ENCODE measurements around the gene BRINP3.

The BRINP3 gene

DNA sequence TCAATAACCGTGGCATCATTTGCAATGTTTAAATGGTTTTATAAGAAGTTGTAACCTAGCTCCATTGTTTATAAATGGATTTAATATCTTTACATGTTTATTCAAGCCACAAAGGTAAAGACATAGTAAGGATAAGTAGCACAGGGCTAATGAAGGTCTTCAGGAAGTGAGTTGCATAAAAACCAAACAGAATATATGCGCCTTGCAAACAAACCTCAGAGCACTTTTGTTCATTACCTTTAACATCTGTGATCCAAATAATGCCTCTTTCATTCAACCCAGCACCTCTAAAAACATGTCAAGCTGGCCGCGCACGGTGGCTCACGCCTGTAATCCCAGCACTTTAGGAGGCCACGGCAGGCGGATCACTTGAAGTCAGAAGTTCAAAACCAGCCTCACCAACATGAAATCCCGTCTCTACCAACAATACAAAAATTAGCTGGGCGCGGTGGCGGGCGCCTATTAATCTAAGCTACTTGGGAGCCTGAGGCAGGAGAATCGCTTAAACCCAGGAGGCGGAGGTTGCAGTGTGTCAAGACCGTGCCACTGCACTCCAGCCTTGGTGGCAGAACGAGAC is 25.3 kb downstream of the BRINP3 start:
- DNase-seq (ENCODE audit: low spot score) = no peak

DNA sequence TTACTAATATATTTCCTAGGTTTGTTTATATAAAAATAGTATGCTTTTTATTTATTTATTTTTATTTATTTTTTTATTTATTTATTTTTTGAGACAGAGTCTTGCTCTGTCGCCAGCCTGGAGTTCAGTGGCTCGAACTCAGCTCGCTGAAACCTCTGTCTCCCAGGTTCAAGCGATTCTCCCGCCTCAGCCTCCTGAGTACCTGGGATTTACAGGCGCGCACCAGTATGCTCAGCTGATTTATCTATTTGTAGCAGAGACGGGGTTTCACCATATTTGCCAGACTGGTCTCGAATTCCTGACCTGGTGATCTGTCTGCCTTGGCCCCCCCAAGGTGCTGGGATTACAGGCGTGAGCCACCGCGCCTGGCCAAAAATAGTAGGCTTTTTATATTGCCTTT is 33.2 kb downstream of the BRINP3 start:
- DNase-seq (ENCODE audit: low spot score) = no peak

DNA sequence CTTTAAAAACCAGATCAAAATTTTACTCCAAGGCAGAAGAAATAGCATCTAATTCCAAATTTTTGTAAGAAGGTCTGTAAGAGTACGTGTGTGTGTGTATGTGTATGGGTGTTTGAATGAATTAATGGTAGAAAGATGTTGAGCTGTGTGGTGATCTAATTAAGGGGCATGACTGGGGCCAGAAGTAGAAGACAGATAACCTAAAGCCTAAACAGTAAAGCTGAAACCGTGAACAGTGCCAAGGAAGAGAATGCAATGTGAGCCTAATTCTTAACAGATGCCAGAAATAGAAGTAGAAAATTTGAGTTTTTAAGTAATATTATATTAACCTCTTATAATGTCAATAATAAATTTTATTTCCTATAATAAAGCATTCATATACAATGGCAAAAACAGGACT is 38.2 kb downstream of the BRINP3 start:
- no peak for DNase-seq (ENCODE audit: low spot score)

DNA sequence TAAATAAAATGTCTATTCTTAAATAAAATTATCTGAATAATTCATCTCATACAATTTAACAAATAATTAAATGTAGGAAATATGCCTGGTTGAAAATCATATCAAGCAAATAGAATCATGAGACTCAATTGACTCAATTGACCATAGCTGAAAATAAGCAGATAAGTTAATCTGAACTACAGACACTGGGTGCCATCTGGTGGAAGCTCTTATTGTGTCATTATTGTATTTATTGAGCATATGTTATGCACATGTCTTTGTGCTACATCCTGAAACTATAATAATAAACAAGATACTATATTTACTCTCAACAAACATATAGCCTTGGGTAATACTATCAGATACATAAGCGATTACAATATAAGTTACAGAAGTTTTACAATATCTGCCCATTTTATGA is 41.0 kb downstream of the BRINP3 start:
- DNase-seq (ENCODE audit: low spot score) = no peak

DNA sequence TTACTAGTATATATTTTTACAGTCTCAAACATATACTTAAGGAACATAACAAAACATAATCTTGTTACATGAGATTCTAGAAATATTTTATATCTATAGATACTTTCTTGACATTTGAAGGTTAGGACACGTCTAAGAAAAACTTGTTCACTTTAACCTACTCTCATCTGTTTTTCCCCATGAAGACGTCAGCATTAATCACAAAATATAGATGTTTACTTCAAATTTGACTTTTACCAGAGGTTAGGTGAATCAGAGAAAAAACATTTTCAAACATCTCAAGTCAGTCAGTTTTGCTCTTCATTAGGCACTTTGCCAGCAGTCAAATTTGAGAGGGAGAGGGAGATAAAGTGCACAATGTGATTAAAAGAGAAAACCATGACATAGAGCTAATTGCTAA is 47.7 kb downstream of the BRINP3 start:
- DNase-seq (ENCODE audit: low spot score) = no peak

DNA sequence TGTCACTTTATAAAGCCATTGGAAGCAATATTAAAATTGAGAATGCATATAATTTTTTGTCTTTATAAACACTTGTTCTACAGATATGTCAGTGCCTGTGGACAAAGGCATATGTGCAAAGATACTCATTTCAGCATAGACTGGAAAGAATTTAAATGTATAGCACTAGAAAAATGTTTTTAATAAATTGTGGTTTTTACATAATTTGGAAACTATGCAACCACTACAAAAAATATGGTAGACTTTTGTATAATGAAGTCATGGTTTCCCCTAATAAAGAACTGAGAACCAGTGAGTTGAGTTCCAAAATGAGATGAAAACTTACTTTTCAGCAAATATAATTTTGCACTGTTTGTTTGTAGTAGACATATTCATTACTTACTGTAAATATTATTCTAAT is 48.5 kb downstream of the BRINP3 start:
- no peak for DNase-seq (ENCODE audit: low spot score)

DNA sequence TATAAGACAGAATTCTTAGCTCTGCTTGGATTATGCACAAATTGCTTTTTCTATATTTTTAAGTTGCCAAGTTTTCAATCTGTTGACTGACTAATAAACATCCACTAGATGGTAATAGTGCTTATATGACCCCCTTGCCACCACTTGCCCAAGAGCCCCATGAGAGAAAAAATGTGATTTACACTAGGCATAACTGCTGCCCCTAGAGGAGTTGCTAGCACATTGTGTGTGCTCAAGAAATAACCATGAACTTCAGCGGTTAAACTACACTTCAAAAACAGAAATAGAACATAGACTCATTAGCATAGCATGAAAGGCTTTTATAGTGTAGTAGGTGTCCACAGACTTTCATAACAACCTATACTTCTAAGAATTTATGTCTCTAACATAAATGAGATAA is 61.4 kb downstream of the BRINP3 start:
- DNase-seq (ENCODE audit: low spot score) = peak; percentile 6

DNA sequence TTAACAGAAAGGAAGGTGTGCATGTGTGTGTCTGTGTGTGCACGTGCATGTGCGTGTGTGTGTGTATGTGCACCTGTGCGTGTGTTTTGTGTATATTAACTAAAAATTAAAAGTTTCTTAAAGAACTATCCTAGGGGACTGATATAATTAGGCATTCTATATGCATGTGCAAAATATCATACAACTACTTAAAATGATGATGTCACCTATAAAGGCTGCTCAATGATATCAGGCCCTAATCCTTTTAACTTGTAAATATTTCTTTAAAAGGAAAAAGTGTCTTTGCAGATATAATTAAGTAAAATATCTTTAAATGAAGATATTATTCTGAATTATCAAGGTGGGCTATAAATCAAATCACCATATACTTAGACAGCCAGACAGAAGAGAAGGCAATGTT is 64.5 kb downstream of the BRINP3 start:
- DNase-seq (ENCODE audit: low spot score) = no peak

DNA sequence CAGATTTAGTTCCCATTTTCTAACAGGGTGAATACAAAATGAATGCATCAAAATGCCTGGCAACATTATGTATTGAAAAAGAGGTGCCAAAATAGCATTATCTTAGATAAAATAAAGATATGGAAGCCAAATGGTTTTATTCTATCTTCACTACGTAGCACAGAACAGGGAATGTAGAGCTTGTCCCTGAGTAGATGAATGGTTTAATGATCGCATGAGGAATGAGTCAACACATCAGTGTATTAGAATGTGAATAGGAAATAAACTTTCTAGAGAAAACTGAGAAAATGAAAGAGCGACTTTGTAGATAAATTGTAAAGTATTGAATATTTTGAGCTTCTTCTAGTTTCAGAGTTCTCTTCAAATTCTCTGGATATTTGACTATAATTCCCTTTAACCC is 74.3 kb downstream of the BRINP3 start:
- DNase-seq (ENCODE audit: low spot score) = no peak

DNA sequence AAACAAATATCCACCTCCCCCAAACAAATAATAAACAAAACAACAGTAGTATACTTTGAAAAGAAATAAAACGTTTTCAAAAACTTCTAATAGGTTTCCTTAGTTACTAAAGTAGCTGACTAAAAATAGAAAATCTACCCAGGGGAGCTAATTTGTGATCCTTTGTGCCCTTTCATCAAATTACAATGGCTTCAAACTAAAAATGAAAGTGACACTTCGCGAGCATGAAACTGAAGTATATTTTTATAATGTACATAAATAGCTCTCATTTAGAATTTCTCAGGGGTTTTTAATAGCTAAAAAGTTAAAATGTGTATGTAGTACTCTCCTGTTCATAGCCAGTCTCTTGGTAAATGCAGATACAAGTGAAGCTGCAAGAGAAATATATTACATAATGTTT is 78.4 kb downstream of the BRINP3 start:
- DNase-seq (ENCODE audit: low spot score) = no peak

DNA sequence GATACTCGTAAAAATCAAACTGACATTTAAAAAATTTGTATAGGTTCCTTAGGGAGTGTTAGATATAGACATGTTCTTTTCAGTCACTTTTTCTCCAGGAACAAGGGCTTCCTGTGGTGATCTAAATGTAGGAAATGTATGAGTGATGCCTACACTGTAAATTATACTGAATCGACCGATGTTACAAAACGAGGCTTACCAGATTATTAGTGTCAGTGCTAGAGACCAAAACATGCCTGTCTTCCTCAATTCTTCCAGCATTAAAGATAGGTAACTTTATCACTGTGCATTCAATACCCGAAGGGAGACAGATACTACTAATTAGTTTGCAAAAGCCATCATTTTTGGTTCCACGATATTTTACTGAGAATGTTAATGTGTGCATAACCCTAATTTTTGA is 86.1 kb downstream of the BRINP3 start:
- DNase-seq (ENCODE audit: low spot score) = no peak

DNA sequence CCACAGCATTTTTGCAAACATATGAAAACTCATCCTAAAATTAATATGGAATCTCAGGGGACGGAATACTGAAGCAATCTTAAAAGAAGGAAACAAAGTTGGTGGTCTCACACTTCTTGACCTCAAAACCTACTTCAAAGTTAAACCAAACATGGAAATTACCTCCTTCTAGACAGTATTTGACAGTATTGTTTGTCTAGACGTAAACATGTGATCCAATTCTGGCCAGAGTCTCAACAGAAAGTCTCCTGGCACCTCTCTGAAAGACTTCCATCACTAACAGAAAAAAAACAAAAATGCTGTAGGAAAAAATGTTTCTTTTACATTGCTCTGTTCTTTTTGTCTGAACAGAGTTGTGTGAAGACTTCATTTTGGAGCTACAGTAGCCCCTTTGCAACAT is 99.7 kb downstream of the BRINP3 start:
- no peak for DNase-seq (ENCODE audit: low spot score)

DNA sequence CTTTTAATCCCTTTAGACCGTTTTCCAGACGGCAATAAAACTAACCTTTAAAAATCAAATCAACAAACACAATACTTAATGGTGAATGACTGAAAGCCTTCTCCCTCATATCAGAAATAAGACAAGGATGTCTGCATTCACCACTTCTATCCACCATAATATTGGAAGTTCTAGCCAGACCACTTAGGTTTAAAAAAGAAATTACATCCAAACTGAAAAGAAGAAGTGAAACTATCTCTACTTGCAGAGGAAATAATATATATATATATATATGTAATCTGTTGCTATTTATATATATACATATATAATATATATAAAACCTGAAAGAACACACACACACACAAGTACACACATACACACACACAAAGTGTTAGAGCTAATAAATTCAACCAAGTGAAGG is 100.4 kb downstream of the BRINP3 start:
- DNase-seq (ENCODE audit: low spot score) = no peak

DNA sequence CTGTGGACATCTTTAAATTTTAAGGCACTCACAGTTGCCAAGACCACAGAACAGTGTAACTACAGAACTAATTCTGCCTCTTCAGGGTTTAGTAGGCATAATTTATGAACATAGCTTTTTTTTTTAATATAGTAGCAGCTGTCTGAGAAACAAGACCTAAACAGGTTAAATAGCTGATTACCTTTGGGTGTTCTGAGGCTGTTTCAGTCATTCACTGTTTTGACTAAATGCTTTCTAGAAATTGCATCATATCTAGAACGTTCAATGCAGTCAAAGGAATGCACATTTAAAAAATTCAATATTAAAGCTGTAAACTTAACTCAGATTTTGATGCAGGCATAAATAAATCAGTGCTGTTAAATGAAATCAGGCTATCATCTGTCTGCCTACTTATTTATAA is 101.6 kb downstream of the BRINP3 start:
- DNase-seq (ENCODE audit: low spot score) = no peak

DNA sequence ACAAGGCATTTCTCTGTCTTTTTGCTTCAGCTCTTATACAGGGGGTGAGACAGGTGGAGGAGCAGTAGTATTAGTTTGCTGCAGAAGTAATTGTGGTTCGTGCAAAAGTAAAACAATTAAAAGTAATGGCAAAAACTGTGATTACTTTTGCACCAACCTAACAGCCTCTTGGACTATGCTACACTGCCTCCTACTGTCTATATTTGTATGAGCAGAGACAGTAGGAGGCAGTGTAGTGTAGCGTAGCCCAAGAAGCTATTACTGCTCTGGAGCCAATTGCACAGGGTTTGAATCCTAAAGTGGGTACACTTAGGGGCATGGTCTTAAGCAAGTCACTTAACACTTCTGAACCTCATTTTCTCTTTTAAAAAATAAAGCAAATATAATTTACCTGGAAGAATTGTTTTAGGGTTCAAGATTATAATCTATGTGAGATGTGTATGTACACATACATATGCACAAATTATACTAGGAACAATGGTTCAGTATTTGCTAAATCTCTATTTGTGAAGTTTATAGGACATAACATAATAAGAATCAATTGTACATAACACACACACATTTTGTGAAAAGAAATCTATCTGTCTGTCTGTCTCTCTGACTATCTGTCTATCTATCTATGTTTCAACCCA is 103.8 kb downstream of the BRINP3 start:
- DNase-seq (ENCODE audit: low spot score) = peak; percentile 34

DNA sequence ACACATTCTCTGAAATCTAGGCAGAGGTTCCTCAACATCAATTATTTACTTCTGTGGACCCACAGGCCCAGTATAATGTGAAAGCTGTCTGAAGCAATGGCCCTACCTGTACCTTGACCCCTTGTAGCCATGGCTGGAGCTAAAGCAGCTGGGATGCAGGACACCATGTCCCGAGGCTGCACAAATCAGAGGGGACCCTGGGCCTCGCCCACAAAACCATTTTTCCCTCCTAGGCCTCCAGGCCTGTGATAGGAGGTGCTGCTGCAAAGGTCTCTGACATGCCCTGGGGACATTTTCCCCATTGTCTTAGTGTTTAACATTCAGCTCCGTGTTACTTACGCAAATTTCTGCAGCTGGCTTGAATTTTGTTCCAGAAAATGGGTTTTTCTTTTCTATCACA is 110.5 kb downstream of the BRINP3 start:
- DNase-seq (ENCODE audit: low spot score) = no peak

DNA sequence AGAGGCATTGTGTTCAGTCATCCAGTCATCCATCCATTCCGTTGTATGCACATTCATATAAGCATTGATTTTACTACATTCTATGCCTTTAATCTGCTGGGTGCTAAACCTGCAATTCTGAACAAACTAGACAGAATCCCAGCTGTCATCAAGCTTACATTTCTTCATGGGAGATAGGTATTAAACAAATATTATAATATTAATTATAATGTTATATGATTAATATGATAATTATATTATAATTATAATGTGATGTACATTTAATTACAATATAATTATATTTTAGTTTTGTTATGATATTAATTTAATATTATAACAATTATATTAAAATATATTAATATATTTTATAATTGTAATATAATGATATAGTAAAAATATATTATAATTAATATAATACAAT is 112.4 kb downstream of the BRINP3 start:
- DNase-seq (ENCODE audit: low spot score) = no peak

DNA sequence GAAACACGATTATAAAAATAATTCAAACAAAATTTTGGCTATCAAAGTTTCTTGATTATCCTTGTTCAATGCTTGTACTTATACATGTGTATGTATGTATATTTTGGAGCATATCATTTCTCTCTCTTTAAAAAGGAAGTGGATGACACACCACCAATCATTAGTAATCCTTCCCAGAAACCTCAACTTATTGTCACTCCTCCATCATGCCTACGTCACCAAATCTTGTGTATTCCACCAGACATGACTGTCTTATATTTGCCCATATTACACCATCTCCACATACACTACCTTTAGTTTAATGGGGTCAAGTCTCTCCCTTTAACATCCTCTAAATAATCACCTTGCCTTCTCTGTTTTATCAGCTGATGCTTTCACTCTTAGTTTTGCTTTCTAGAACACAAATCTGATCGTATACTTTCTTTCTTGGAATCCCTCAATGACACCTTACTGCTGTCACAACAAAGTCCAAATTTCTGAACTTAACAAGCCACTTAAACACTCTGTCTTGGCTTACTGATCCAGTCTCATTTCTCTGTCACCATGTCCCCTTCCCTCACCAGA is 124.0 kb downstream of the BRINP3 start:
- DNase-seq (ENCODE audit: low spot score) = no peak

DNA sequence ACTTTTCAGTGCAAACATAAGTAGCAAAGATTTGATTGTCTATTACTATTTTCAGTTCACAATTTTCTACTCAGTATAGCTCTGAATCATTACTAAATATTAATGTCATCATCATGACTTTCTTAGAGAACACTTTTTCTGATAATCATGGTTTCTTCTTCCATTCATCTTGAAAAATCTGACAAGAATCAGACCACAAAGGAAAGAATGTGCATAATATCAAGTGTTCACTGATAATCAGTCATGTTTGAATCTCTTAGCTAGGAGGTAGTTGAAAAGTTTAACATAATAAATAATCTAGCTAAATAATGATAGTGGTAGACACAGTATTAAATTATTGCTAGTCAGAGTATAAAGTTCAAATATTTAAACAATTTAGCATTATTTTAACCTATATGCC is 133.2 kb downstream of the BRINP3 start:
- no peak for DNase-seq (ENCODE audit: low spot score)

DNA sequence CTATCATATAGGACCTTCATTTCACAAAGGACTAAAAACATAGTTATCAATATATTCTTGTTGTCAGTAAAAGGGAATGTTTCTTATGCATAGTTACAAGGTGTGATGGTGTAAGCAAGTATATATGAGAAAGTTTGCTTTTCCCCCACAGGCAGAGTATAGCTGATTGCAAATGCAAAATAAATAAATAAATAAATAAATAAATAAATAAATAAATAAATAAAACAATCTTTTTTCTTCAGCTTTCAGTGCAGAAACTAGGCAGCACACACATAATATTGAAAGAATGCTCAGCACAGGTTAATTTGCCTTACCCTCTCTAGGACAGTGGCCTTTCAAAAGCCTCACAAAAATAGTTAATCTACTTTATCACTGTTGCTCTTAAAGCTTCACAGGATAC is 138.8 kb downstream of the BRINP3 start:
- no peak for DNase-seq (ENCODE audit: low spot score)

DNA sequence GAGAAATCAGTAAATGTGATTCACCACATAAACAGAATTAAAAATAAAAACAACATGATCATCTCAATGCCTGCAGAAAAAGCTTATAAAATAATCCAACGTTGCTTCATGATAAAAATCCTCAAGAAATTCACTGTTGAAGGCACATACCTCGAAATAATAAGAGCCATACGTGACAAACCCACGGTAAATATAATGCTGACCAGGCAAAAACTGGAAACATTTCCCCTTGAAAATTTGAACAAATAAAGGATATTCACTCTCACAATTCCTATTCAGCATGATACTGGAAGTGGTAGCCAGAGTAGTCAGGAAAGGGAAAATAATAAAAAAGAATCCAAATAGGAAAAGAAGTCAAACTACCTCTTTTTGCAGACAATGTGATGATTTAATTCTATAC is 148.8 kb downstream of the BRINP3 start:
- no peak for DNase-seq (ENCODE audit: low spot score)

DNA sequence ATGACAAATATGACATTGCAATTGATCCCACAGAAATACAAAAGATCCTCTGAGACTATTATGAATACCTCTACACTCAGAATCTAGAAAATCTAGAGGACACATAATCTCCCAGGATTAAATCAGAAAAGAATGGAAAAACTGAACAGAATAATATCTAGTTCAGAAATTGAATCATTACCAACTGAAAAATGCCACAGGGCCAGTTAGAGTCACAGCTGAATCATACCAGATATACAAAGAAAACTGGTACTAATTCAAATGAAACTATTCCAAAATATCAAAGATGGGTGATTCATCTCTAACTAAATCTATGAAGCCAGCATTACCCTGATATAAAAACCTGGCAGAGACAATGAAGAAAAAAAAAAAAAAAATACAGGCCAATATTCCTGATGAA is 149.3 kb downstream of the BRINP3 start:
- DNase-seq (ENCODE audit: low spot score) = no peak

DNA sequence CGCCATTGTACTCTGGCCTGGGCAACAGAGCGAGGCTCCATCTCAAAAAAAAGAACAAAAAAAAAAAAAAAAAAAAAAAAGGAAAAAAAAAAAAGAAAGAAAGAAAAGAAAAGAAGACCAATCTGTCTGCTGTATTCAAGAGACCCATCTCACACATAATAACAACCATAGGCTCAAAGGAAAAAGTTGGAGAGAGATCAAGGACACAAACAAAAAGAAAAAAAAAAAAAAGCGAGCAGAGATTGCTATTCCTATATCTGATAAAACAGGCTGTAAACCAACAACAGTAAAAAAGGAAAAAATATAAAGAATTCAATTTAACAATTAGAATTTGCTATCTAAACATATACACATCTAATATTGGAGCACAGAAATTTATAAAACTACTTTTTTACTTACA is 150.4 kb downstream of the BRINP3 start:
- DNase-seq (ENCODE audit: low spot score) = no peak

DNA sequence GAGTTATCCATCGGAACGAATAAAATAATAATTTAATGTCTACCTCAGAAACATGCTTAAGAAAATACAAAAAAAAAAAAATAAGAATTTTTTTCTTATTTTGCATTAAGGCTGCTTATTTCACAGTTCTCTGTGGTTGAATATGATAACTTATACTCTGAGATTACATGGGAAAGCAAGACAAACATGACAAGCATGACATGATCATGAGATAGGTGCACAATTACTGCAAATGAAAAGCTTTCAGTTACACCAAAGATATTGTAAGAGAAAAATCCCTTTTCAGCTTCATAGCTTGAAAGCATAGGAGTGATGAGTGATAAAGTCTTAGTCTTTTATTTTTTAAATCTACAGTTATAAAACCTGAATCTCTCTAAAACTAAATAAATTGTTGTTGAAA is 154.1 kb downstream of the BRINP3 start:
- no peak for DNase-seq (ENCODE audit: low spot score)
